HG03439 (cell line): Measurements from ENCODE around the gene CPSF7.
"Not testable (repeated sequence)": the region's sequence is repeated elsewhere in the genome, so short reads cannot be mapped to it uniquely, and the experiment has no call there.

ENCODE experiments used
- ATAC-seq: cut with Tn5 transposase; IDR thresholded peaks from one replicate; pipeline ENCODE4 v1.9.1; 2021; ENCODE audit warnings: mild to moderate bottlenecking, moderate library complexity; ENCODE audit not compliant: unreplicated experiment

CPSF7 gene

DNA sequence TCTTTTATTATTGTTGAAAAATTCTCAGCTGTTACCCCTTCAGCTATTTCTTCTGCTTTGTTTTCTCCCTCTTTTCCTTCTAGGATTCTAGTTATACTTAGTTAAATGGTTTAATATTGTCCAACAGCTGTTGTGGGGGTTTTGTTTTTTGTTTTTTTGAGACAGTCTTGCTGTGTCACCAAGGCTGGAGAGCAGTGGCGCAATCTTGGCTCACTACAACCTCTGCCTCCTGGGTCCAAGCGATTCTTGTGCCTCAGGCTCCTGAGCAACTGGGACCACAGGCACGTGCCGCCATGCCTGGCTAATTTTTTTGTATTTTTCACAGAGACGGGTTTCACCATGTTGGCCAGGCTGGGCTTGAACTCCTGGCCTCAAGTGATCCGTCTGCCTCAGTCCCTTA lies 12.8 kb upstream of the CPSF7 start:
- no peak for ATAC-seq

DNA sequence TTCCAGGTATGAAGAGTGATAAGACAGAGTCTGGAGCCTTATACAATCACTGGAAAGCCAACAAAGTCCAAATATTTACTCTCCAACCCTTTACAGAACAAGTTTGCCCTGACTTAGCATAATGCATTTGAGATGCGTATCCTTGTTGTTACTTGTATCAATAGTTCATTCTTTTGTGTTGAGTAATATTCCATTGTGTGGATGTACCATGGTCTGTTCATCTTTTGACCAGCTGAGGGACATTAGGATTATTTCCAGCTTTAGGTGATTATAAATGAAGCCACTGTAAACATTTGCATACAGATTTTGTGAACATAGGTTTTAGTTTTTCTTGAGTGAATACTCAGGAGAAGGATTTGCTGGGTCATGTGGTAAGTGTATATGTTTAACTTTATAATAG lies 9.8 kb upstream of the CPSF7 start:
- no peak for ATAC-seq

- ATAC-seq: no peak
Observed at GRCh38 chr11:61437496-61437895, 7.7 kb upstream of the CPSF7 start.

- ATAC-seq: not testable (repeated sequence)
Observed at GRCh38 chr11:61430839-61431238, 1.1 kb upstream of the CPSF7 start.

DNA sequence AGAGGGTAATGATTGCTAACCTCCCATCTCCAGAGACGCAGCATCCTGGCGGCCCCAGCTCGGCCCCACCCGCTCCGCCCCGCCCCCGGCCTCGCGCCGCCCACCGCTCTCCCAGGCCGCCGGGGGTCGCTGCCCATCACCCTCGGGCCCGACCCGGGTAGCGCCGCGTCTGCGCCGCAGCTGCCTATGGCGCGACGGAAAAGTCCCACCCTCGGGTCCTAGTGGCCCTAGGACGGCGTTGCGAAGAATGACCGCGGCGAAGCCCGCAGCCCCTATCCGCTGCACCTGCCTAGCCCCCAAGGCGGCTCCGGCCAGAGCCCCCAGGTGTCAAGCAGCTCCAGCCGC lies 457 bp downstream of the CPSF7 start:
- peak; percentile 42 for ATAC-seq

GRCh38 chr11:61425367-61426131 lies 4.2 kb downstream of the CPSF7 start:
- ATAC-seq: no peak

- ATAC-seq: no peak
Observed at GRCh38 chr11:61422226-61422625, 7.5 kb downstream of the CPSF7 start.

DNA sequence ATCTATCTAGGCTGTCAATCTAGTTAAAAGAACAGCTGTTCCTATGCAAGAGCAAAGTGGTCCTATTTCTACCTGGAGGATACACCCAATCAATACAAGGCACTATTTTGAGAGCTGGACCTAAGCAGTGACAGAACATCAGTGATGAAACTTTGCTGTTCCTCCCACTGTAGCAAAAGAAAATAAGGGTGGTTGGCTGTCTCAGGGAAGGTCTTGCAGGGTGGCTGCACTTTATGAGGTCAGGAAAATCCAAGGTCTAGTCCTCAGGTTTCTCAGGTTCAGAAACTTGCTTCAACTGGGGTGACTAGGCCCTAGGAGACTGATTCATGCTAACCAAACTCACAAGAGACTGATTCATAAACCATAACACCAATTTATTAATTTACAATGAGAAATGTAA lies 11.6 kb downstream of the CPSF7 start:
- no peak for ATAC-seq

DNA sequence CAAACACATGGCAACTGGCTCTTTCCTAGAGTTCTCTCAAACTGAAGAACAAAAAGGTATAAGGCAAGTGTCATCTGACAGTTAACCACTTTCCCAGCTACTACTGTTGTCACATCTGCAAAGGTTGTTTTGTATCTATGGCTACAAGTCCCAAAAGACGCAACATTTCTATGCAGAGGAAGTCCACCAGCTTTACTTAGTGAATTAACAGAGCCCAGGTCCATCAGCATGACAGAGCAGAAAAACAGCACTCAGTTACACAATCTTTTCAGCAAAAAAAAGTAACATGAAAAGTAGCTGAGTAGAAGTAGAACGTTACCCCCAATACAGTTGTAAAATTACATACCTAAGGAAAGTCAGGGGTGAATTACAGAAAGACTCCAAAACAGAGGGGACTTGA lies 12.1 kb downstream of the CPSF7 start:
- no peak for ATAC-seq

DNA sequence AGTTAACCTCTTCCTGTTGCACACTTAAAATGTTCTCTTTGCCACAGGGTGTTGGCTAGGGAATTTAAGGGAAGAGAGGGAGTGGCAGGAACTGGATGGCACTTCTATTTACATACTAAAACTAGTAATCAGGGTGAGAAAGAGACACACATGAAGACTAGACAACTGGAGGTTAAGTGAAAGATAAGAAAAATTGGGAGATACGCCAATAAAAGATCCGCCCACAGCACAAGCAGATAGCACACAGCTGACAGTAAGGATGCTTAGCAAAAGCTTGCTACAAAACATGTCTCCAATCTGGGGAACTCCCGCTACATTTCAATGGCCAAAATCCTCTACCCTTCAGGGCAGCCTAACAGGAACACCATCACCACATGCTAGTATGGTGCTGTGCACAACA lies 12.8 kb downstream of the CPSF7 start:
- ATAC-seq: no peak

- ATAC-seq: no peak
Observed at GRCh38 chr11:61415381-61415780, 14.4 kb downstream of the CPSF7 start.

DNA sequence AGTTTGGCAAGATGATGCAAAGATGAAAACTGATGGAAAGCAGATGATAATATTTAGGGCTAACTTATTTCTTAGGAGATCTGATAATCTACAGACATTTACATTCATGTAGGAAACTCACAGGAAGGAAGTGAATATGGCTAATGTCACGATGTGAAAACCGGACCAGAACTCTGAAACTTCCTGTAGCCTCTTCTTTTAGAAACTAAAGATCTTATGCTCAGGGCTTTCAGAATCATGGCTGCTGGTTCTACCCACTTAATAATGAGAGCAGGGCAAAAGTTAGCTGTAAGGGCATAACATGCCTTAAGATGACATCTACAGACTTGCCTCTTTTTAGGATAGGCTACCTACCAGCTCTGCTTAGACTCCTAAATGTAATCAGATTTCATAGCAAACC lies 15.2 kb downstream of the CPSF7 start:
- no peak for ATAC-seq

DNA sequence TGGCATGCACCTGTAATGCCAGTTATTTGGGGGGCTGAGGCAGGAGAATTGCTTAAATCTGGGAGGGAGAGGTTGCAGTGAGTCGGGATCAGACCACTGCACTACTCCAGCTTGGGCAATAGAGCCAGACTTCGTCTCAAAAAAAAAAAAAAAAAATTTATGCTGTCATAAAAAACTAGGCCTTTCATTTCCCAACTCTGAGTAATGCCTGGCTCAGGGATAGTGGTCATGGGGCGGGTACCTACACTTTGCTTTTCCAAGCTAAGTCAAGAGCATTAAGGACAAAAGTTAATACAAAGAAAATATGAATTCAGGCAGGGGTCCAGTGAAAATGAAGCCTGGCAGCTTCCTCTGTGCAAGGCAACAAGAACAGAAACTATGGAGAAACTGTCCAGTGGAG lies 16.3 kb downstream of the CPSF7 start:
- ATAC-seq: no peak

DNA sequence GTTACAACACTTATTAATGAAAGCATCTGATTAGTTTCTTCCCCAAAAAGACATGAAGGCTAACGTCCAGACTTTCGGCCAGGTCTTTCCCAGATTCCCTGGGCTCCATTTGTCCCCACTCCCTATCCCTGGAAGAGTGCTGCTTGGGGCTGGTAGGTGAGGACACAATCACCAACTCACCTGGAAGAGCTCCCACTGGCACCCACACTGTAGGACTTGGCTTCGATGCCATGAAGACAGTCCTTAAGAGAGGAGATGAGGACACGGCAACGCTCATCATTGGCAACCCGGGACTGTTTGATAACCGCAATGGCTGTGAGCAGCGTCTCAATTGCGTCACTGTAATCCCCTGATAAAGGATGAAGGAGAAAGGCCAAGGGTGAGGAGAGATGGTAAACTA lies 18.2 kb downstream of the CPSF7 start:
- no peak for ATAC-seq

DNA sequence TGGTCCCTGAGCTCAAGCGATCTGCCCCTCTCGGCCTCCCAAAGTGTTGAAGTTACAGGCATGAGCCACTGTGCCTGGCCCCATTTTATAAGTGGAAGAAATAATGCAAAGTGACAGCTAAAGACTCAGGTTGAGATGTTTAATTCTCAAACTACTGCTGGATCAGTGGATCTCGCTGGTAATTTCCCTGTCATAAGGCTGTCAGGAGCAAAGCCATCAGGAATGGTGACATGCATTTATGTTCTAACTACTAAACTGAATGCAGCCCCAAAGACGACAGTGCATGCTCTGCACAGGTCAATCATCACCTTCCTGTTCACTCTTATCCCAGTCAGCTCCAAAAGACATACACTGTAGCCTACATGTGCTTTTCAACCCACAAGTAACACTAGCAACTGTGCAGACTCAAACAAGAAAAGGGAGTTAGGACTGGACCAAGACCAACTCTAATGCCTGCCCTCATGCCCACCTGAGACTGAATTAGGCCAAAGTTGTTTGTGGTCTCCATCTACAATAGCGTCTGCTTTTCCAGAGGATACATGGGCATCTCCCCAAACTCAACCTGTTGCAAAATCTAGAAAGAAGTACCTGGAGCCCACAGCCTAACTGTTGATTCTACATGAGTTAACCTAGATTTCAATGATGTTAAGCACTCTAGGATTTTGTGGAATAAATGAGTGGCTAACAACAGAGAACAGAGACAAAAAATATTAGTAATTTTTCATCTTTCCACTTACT lies 22.6 kb downstream of the CPSF7 start:
- ATAC-seq: no peak

DNA sequence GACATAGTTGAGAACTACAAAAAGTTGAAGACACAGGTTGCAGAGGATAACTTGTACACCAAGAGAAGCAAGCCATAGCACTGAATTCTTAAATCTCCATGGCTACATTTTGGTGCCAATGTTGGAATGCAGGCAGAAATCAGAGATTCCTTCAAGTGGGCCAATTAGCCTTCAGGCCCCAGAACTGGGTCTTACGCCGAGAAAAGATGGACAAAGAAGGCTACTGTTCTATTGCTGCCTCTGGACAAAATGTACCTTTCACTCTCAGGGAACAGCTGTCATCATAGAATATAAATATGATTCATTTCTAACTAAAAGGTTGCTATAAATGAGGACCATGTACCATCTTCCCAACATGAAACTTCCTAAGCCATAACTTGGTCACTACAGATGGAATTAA lies 23.7 kb downstream of the CPSF7 start:
- ATAC-seq: no peak

DNA sequence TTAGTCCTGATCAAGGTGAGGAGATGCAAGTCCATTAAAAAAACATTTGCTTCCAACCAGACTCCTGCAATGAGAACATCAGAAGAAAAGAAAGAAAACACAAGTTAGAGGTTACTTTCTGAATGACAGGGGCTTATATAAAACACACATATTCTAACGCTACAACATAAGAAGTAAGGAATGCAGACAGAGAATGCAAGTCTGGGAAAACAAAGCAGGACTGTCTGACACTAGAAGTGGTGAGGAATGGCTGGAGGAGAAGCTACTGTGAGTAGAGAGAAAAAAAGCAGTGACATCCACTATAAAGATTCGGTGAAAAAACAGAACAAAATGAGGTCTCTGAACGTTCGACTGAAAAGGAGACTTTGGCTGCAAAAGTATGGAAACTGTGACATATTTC lies 25.1 kb downstream of the CPSF7 start:
- no peak for ATAC-seq

DNA sequence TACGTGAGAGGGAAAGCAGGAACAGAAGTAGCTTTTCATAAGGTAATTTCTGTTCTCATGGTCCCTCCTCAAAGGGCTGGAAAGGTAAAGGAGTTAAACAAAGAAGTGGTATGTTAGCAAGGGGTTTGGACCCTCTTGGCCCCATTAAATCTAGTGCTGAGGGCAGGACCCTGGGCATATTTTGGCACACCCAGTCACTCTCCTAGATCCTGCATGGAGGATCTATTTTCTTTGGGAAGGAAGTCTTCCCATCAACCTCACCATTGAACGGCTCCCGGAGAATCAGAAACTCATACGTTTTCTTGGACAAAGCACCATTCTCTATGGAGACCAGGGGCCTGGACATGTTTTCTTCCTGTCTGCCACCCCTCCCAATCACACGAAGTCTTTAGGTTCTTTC lies 25.7 kb downstream of the CPSF7 start:
- no peak for ATAC-seq

DNA sequence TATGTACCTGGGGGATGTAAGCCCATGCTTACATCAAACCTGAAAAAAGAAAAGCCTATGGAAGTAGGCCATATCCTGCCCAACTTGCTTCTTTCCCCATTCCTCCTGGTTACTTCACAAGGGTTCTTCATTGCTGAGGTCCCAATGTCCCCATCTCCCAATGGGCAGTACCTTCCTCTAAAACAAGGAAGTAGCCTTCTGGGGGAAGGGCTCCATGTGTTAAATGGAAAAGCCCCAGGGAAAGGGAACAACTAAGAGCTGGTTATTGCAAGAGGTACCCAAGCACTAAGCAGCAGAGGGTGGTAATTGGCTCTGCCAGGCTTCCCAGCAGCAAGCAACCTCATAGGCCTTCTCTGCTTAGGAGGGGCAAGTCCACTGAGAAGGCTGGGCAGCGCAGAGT lies 26.1 kb downstream of the CPSF7 start:
- no peak for ATAC-seq

DNA sequence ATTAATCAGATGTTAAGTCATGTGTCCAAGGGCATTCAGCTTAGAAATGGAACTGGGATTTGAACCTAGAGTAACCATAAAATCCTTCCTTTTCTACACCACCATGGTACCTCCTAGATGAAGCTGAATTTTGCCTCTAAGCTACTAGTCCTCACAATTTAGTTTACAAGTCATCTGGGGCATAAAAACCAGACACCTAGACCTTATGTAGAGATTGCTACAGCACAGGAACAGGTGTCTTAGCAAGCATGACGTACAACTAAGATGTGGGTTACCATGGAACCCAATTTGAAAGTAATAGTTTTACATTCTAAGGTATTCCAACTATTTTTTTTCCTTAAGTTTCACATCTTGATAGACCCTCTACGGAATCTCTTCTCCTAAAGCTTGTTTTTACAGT lies 28.2 kb downstream of the CPSF7 start:
- ATAC-seq: no peak

GRCh38 chr11:61401173-61401572 lies 28.6 kb downstream of the CPSF7 start:
- no peak for ATAC-seq

DNA sequence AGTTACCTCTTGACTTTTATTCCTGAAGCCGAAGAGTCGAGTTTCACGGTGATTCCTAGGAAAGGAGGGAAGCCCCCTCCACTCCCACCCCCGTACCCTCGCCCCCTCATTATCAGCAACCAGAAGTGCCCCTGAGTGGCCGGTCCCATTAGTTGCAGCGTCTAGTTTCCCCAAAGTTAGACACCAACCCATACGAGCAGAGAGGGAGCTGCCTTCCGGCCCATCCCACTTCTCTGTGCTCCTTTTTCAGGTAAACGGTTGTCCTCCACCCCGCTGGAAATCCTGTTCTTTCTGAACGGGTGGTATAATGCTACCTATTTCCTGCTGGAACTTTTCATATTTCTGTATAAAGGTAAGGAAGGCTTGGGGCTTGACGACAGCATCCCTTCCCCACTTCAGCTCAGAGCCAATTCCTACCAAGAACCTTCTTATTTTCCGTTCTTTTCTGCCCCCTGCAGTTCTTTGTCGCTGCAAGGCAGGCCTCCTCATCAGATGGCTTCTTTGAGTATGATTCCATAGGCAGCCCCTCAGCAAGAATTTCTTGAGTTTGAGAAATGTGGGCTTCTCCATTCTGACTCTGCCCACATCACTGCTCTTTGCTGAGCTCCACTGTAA lies 36.7 kb downstream of the CPSF7 start:
- no peak for ATAC-seq
